Mesodermal cell (in vitro differentiated cells): ENCODE data around the gene TTLL11.
A peak's percentile ranks its signal among the peaks of the same experiment; 100 is the strongest.

Source experiments
- H3K27ac ChIP-seq: 2 replicates; pipeline ENCODE4 v1.7.0; 2013; ENCODE audit warnings: mild to moderate bottlenecking, low read depth, low read length, moderate library complexity; ENCODE audit not compliant: severe bottlenecking
- H3K36me3 ChIP-seq: 2 replicates; pipeline ENCODE4 v1.7.1; 2013; ENCODE audit warnings: mild to moderate bottlenecking, low read length, moderate library complexity; ENCODE audit not compliant: control insufficient read depth, insufficient read depth
- H3K4me1 ChIP-seq: one replicate; pipeline ENCODE4 v1.7.1; 2013; ENCODE audit warnings: mild to moderate bottlenecking, low read length; ENCODE audit not compliant: insufficient read depth, control insufficient read depth, poor library complexity, severe bottlenecking
- H3K4me3 ChIP-seq: 2 replicates; pipeline ENCODE4 v1.7.0; 2013; ENCODE audit warnings: low read length, control low read depth, mild to moderate bottlenecking; ENCODE audit not compliant: insufficient read depth, poor library complexity, severe bottlenecking; ENCODE audit errors: extremely low read depth
- H3K9me3 ChIP-seq: 2 replicates; pipeline ENCODE4 v1.7.1; 2013; ENCODE audit warnings: mild to moderate bottlenecking, low read length, moderate library complexity; ENCODE audit not compliant: control insufficient read depth
- WGBS, 2 experiments: methylation state at CpG; one replicate each; pipeline ENCODE4 v1.1.5; 2013; ENCODE audit warnings: missing lambda C conversion rate in 2 of 2; ENCODE audit not compliant: insufficient coverage in 2 of 2; 5-methylcytosine and 5-hydroxymethylcytosine counted together

The TTLL11 gene

DNA sequence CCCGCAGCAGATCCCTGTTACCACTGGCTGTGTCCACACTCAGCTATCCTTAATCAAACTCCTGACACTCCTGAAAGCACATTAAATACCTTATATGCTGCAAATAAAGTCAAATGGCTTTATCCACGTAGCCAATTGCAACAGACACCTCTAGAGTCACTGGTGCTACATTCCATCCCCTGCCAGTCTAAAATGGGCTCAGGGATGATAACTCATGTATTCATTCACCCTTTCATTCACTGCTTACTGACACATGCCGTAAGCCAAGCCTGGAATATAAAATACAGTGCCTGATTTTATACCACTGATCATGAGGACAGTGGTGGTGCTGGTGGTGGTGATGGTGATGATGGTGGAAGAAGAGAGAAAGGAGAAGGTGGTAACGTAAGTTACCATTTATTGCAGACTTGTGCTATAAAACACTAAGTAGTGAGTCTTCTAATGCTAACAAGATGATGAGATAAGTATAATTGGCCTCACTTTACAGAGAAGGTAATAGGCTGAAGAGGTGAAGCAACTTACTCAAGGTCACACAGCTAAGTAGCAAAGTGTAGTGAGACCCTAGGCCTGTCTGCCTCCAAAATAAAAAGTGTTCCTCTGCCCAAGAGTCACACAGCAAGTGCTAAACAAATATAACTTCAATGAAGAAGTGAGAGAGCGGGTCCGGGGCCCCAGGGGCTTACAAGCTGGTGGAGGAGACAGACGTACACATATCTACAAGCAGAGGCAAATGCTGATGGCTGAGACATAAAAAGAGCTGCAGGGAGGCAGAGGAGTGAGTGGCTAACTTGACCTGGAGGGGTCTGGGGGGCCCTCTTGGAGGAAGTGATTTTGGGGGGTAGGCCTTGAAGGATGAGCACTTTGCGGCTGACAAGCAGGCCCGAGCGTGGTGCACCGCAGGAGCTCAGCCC, 1.2 kb downstream of the TTLL11 start:
- peak overlapping the region; percentile 81 for H3K4me3 ChIP-seq
- H3K9me3 ChIP-seq: no peaks in the 10 kb centered on the region
- H3K4me1 ChIP-seq: no peaks in the 10 kb centered on the region
- WGBS, 2 experiments: 69 to 75% methylated on average over 9 of the region's 11 CpGs
- H3K36me3 ChIP-seq: no peaks in the 10 kb centered on the region
- no peak overlapping the region for H3K27ac ChIP-seq

DNA sequence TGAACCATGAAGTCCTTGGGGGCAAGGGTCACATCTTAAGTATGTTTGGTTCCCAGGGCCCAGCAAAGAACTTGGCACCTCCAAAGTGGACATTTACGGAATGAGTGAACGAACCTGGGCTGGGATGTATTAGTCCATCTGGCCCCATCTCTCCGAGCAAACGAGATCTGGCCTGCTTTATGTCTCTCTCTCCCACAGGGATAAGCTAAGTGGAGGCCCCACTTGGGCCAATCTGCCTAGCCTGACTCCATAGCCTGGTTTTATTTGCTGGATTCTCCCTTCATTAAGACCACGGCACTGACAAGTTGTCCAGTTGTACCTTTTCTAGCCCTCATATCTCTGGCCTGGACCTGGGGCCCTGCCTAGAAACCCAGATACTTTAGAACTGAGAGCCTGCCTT, 2.1 kb downstream of the TTLL11 start:
- H3K4me1 ChIP-seq: no peaks in the 10 kb centered on the region
- no peaks in the 10 kb centered on the region for H3K9me3 ChIP-seq
- no peak overlapping the region for H3K27ac ChIP-seq
- no peak overlapping the region for H3K4me3 ChIP-seq
- WGBS, 2 experiments: 88 to 92% methylated on average over 5 of the region's 5 CpGs
- no peaks in the 10 kb centered on the region for H3K36me3 ChIP-seq

DNA sequence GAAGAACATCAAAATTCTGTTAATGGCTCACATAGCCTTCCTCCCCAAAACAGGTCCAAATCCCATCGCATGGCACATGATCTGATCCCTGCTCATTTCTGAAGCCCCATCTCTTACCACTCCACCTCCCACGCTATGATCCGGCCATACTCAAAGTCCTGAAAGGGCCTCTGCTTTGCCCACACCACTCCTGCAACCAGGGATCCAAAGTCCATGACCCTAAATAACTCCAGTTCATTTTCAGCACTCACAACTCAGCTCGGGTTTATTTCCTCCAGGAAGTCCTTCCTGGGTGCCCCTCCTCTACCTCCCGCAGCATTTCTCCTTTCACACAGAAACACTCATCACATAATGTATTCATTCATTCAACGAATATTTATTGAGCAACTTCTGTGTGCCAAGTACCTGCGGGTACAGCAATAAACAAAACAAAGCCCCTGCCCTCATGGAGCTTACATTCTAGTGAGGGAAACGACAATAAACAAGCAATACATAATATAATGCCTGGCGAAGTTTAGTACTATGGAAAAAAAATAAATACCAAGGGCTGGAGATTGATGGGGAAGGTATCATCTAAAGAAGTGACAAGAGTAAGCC, 2.7 kb downstream of the TTLL11 start:
- 84% methylated on average over 5 to 6 of the region's 9 CpGs for WGBS, 2 experiments
- no peaks in the 10 kb centered on the region for H3K4me1 ChIP-seq
- no peak overlapping the region for H3K4me3 ChIP-seq

DNA sequence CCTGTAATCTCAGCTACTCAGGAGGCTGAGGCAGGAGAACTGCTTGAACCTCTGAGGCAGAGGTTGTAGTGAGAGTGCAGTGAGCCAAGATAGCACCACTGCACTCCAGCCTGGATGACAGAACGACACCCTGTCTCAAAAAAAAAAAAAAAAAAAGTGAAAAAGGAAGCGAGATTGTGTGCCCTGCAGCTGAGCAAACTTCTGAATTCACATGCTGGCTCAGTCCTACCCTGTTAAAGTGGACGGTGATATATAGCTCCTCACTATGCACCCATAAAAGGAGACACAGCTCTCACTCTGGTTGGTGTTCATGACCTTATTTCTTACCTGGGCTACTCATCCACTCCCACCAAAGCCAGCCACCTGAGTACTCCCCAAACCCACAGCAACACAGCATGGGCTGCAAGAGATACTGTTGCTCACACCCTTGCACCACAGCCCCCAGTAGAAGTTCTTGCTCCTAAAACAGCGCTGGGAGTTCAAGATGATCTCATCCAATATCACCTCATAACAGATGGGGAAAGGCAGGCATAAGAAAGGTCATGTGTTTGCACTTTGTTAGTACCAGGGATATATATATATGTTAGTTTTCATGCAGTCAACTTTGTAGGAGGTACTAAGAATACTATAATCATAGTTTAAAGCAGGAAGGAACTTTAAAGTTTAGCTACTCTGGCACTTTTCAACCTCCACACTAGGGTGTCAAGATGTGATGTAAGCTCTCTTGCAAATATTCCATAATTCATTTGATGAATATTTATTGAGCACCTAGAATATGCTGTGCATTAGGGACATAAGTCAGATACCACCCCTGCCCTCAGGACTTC, 4.0 kb downstream of the TTLL11 start:
- H3K36me3 ChIP-seq: no peaks in the 10 kb centered on the region
- H3K4me3 ChIP-seq: no peak overlapping the region
- 92 to 100% methylated on average over 1 of the region's 4 CpGs for WGBS, 2 experiments
- no peaks in the 10 kb centered on the region for H3K9me3 ChIP-seq
- no peaks in the 10 kb centered on the region for H3K4me1 ChIP-seq
- H3K27ac ChIP-seq: no peak overlapping the region

More for the DNA sequence above, 2.7 kb downstream of the TTLL11 start:
- Histone ChIP-seq H3K27ac (no peak overlapping the region), H3K36me3 (no peaks in the 10 kb centered on the region), H3K9me3 (no peaks in the 10 kb centered on the region)

DNA sequence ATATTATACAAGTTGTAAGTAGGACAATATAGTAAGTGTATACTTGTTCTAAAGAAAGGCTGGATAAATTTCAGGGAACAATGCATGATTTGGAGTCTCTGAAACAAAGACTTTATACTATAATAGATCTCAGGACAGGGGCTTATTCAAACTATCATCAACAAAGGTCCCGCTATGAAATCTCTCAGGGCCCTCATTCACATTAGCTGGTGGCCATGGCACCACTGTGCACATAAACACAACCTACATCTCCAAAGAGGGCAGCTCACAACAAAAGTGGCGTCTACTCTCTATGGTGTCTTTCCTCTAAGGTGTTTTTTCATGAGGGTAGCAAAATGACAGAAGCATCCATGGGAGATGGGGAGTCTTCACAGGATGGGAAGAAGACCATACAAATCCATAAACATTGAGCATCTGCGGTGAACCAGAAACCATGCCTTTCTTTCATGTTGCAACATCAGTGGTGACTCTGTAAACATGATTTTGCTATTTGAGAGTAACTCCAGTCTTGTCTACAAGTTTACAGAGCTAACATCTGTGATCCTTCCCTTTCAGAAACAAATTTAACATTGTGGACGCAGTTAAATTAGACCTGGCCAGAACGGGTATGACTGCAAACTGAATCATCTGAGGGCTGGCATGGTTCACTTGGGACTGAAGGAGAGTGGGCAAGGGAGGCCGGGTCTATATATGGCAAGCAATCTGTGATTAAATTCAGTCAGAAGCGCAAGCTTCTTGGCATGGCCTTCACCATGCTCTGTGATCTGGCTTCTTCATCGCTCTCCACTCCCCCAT, 5.5 kb downstream of the TTLL11 start:
- Histone ChIP-seq H3K36me3 (no peaks in the 10 kb centered on the region), H3K4me1 (no peaks in the 10 kb centered on the region), H3K4me3 (no peak overlapping the region), H3K9me3 (no peaks in the 10 kb centered on the region), H3K27ac (no peak overlapping the region)
- WGBS, 2 experiments: 92% methylated on average over 6 to 7 of the region's 8 CpGs

DNA sequence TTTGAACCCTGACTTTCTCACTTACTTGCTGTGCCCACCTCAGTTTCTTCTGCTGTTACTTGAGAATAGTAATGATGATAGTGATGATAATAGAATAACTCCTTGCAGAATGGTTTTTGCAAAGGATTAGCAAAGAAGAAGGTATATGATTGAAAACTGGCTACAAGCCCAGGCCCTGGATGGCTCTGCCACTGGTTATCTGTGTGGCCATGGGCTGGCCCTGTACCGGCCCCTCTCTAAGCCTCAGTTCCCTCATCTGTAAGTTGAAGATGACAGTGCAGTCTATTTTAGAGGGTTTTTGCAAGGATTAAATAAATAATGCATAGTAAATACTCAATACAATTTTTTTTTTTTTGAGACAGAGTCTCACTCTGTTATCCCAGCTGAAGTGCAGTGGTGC, 6.2 kb downstream of the TTLL11 start:
- Histone ChIP-seq H3K27ac (no peak overlapping the region), H3K4me3 (no peak overlapping the region), H3K4me1 (no peaks in the 10 kb centered on the region), H3K9me3 (no peaks in the 10 kb centered on the region), H3K36me3 (no peaks in the 10 kb centered on the region)
- no CpG with 5 or more reads among the region's 1 CpG for WGBS, 2 experiments

DNA sequence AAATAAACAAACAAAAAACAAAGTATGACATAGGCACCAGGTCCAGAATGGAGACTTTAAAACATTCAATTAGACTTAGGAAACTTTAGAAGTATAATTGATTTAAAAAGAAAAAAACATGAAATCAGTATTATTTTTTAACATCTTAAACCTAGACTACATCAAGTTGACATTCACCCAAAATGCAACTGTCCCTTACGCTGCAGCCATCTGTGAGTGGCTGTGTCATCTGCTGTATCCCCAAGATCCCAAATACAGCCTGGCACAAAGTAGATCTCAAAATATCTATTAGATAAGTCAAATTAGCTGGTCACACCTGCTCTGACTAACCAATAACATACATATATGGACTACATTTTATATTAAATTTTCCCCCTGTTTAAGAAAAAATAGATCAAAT, 7.8 kb downstream of the TTLL11 start:
- Histone ChIP-seq H3K9me3 (no peaks in the 10 kb centered on the region), H3K27ac (no peak overlapping the region), H3K36me3 (no peaks in the 10 kb centered on the region), H3K4me3 (no peak overlapping the region), H3K4me1 (no peaks in the 10 kb centered on the region)
- WGBS, 2 experiments: 71% methylated on average over 1 of the region's 1 CpG; no CpG with 5 or more reads in 1 of the 2 experiments

DNA sequence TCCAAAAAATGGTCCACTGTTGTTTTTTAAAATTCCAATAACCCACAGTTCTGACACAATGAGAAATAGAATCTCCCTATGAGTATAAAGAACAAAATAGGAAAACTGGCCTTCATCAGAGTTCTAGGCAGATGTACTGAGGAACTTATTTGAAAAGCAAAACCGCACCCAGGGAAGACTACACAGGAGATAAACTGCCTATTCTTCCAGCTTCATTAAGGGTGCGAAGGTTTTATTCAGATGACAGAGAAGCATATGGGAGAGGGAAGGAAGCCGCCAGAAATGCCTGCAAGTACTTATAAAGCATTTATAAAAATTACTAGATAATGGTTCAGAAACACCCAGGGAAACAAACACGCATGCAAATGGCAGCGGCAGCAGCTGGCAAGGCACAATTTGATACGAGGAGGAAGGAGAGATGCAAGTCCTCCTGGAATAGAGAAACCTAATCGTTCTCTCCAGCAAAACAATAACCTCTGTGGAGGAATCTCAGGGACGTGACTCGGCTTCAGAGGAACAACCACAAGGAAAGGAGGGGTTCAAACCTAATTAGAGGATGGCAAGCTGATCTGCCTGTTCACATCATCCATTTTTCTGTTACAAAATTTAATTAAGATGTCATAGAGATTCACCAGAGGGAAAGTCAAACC, 9.0 kb downstream of the TTLL11 start:
- H3K9me3 ChIP-seq: no peaks in the 10 kb centered on the region
- no peak overlapping the region for H3K4me3 ChIP-seq
- 49 to 68% methylated on average over 5 of the region's 9 CpGs for WGBS, 2 experiments
- H3K4me1 ChIP-seq: no peaks in the 10 kb centered on the region
- H3K27ac ChIP-seq: no peak overlapping the region
- no peaks in the 10 kb centered on the region for H3K36me3 ChIP-seq

DNA sequence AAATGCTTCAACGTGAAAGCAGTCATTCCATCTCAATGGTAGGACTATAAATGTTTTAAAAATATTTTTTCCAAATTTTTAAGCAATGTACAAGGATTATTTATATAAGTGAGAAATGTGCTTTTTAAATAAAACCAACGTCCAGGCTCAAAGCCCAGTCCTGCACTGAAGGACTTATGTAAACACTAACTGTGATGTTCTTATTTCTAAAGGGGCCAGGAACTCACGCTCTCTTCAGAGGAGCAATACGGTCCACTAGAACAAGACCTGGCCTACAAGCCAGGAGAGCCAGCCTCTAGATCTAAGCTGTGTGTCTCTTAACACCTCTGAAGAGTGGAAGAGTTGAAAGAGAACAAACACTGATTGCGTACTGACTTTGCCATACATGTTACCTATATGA, 12.1 kb downstream of the TTLL11 start:
- Histone ChIP-seq H3K4me3 (no peak overlapping the region), H3K36me3 (no peaks in the 10 kb centered on the region), H3K9me3 (peaks cover 9% of the 10 kb centered on the region), H3K27ac (no peak overlapping the region), H3K4me1 (no peaks in the 10 kb centered on the region)
- 79 to 84% methylated on average over 3 of the region's 5 CpGs for WGBS, 2 experiments

DNA sequence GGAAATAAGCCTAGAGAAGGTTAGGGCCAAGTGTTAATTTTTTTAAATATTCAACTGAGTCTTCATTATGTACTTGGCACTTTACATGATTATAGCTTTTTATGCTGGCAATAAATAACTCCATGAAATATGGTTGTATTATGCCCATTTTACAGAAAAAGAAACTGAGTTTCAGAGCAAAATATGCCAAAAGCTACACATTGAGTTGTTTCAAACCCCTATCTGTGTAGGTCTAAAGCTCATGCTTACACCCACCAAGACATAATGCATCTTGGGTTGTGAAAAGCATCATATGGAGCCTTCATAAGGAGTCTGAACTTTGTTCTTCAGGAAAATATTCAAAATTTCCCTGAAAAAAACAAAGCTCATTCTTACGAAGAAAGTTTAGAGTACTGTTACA, 14.6 kb downstream of the TTLL11 start:
- Histone ChIP-seq H3K9me3 (peaks cover 9% of the 10 kb centered on the region), H3K4me1 (peaks cover 6% of the 10 kb centered on the region), H3K36me3 (no peaks in the 10 kb centered on the region), H3K27ac (no peak overlapping the region), H3K4me3 (no peak overlapping the region)
- 100% methylated on average over 1 of the region's 1 CpG; no CpG with 5 or more reads in 1 of the 2 experiments for WGBS, 2 experiments
